SH-SY5Y (cell line): ENCODE data around the gene ARHGEF1.

Experiments used
- GATA2 ChIP-seq: IDR thresholded peaks from 2 replicates; pipeline ENCODE4 v1.6.1; 2011; ENCODE audit warnings: mild to moderate bottlenecking, low read depth, low read length
- GATA3 ChIP-seq: IDR thresholded peaks from 2 replicates; pipeline ENCODE4 v1.6.1; 2011; ENCODE audit warnings: low read depth, mild to moderate bottlenecking, low read length, moderate library complexity

ARHGEF1 gene

GRCh38 chr19:41939861-41940730 is 57.1 kb downstream of the ARHGEF1 start:
- no peak for TF ChIP-seq GATA2
- TF ChIP-seq GATA3, result no peak

GRCh38 chr19:41940731-41941409 is 57.9 kb downstream of the ARHGEF1 start:
- TF ChIP-seq GATA3 (no peak), GATA2 (no peak)

GRCh38 chr19:41941410-41942202 is 58.6 kb downstream of the ARHGEF1 start:
- TF ChIP-seq GATA3, result no peak
- TF ChIP-seq GATA2, result no peak

- TF ChIP-seq GATA3, result no peak
Measured at GRCh38 chr19:41944336-41944735, 61.4 kb downstream of the ARHGEF1 start.

GRCh38 chr19:41945135-41945766 is 62.3 kb downstream of the ARHGEF1 start:
- TF ChIP-seq GATA2, result no peak
- no peak for TF ChIP-seq GATA3

GRCh38 chr19:41947091-41947490 is 64.1 kb downstream of the ARHGEF1 start:
- no peak for TF ChIP-seq GATA3

- no peak for TF ChIP-seq GATA3
- TF ChIP-seq GATA2, result no peak
Measured at GRCh38 chr19:41951686-41952172, 68.7 kb downstream of the ARHGEF1 start.

- TF ChIP-seq GATA3, result no peak
- TF ChIP-seq GATA2, result no peak
Measured at GRCh38 chr19:41955521-41955920, 72.5 kb downstream of the ARHGEF1 start.

GRCh38 chr19:41956621-41957020 is 73.6 kb downstream of the ARHGEF1 start:
- TF ChIP-seq GATA2 (no peak), GATA3 (no peak)
